HG03442 (cell line): Measurements from ENCODE around the gene FAM72B.
"Not testable (repeated sequence)": the region's sequence is repeated elsewhere in the genome, so short reads cannot be mapped to it uniquely, and the experiment has no call there.

Experiments
- ATAC-seq: cut with Tn5 transposase; IDR thresholded peaks from one replicate; pipeline ENCODE4 v1.9.1; 2021; ENCODE audit warnings: mild to moderate bottlenecking, moderate library complexity; ENCODE audit not compliant: unreplicated experiment

The FAM72B gene

DNA sequence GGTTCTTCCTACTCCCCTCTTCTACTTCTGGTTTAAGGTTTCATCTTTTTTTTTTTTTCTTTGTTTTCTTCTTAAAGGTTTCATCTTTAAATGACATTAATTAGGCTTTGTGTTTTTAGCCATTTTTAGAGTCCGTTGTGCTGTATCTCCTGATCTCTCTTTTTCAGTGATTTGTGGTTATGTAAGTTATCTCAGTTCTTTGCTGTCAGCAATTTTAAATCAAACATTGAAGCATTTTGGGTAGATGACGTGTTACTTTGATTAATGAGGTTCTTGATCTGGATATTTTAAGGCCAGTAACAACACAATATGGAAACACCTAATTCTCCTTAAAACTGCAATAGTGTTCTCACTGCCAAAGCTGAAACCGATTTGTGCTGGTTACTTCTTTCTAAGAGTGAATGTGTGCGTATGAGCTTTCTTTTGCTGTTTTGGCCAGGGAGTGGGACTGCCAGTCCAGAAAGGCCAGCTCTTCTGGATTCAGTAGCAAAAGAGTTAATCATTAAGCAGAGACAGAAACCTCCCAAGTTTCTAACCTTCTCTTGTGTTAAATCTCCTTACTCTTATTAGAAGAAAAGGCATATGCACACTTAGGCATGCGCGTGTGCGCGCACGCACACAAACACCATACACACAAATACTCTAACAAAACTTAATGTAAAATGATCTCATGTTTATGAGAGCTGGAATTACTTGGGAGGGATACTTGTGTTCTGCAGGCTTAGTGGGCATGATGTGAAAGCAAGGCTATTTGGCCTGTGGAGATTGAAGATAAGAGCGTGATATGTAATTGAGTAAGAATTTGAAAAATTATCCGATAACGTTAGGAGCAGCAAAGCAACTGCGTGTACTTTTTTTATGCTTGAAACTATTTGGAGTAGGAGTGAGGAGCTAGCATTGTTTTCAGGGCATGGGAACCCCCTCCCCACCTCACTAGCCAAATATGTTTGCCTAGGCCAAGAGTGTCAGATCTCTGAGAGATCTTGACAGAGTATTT is 17.1 kb upstream of the FAM72B start:
- ATAC-seq: not testable (repeated sequence)

DNA sequence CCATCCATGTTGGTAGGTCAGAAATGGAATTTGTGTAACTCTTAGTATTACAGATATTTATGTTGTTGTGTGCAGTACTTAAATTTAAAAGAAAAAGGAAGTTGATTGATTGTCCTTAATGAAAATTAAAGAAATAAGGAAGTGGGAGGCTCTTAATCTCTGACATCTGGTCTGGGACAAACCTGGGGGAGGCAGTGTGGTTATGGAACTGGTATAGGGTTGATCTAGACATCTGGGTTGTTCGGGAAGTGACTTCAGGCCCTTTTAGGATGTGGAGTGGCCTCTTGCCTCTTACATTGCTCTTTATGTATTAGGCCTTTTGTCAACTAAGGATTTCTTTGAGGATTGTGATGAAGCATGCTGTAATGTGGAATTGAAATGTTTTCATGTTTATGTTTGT is 16.1 kb upstream of the FAM72B start:
- not testable (repeated sequence) for ATAC-seq

DNA sequence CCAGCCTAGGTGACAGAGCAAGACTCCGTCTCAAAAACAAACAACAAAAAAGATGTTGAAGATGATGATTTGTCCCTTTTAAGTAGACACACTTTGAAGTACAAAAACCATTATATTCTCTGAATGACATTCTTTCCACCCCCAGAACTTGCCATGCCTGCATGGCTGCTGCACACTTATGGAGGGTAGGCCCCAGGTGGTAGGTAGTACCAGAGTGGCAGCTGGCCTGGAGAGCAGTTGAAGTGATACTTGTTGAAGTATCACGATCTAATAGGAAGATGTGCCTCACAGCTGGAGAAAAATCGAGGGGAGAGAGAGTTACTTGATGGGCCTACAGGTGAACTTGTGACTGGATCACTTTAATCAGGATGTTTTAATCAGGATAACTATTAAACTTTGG is 15.6 kb upstream of the FAM72B start:
- ATAC-seq: not testable (repeated sequence)

DNA sequence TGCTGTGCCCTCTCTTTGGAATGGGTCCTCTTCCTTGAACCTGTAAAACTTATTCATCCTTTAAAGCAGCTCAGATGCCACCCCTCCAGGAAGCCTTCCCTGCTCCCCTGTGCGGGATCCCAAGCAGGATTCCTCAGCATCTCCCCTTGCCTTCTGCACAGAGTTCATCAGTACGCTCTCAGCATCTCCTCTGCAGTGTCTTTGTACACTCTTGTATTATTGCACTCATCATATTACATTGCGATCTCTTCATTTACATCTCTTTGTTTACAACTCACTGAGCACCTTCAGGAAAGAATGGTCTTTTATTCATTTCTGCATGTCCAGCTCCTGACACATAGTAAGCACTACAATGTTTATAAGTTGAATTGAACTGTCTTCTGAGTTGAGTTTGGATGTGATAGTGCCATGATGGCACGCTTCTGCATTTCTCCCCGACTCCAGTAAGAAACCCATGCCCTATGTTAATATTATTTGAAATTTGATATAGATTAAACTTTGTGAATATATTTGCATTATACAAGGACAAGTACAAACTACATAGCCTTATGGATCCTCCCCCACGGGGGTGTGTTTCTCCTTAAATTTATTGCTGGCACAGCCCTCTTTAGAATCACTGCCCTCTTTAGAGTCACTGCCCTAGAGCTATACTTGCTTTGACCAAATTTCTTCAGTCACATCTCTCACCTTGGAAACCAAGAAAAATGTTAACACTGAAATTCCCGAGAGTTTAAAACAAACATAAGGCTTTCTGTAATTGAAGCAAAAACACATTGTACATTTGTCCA is 13.1 kb upstream of the FAM72B start:
- ATAC-seq: not testable (repeated sequence)

DNA sequence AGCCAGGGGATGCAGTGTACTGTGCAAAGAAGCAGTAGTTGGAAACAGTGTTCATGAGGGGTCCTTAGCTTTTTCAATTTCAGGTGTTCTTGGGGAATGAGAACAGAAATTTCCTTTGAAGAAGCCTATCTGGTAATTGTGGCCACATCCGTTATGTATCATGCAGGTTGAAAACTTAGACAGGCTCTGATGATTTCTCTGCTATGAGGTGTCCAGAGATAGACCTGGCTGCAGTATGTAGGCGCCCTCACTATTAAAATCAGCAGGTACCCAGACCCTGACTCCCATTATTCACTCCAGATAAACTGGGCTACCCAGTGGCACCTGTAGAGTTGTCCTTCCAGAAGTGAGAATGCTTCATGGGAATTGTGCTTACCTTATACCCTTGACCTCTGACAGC is 8.4 kb upstream of the FAM72B start:
- ATAC-seq: not testable (repeated sequence)

DNA sequence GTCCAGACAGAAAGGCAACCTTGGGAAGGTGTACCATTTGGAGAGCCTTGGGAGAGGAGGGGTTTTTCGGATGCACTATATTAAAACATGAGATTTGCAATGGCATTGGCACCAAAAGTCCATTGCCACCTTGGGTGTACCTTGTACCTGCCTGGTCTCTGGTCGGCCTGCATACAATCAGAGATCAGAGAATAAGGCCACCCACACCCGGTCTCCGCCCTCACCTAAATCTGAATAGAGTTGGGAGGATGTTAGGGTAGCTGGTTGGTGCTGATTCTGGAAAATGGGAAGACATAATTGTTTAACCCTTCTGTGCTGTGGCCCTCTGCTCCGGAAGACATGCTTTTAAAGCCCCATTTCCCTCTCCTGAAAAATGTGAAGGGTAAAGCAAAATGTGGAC is 3.8 kb upstream of the FAM72B start:
- ATAC-seq: not testable (repeated sequence)

DNA sequence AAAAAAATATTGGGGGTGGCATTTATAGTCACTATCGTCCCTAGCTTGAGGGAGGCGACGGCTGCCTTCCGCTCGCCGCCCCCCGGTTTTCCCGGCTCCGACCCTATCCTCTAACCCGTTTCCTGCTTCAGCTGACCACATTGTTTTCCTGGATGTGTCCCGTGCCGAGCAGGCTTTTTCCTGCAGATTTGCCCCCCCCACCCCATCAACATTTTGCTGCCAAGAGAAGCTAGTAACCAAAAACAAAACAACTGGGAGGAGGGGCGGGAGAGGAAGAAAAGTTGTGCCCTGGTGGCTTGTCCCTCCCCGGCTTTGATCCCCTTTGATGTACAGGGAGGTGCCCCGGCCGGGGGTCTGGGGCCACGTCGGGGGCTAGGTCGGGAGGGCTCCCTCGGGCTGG is 2.1 kb upstream of the FAM72B start:
- not testable (repeated sequence) for ATAC-seq

DNA sequence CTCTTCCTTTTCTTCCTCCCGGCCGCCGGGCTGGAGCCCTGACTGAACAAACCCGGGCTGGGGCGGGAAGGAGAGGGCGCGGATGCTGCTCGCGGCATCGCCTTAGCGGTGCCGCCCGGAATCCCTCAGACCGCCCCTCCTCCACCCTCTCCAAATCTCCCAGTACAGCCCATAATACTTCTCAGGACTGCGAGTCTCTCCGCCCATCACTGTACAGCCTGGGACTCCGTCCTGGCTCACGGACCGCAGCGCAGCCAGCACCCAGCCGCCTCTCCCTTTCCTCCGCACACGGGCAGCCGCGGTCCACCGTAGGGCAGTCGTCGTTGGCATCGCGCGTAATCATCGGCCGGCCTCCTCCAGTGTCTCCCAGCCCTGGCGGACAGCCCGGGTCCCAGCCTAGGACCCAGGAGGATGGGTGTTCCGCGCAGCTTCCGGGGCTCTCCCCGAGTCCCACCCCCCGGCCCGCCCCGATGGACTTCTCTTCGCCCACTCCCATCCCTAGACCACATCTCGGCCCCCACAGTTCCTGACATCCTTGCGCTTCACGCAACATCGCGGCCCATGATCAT is 1.1 kb upstream of the FAM72B start:
- ATAC-seq: not testable (repeated sequence)

DNA sequence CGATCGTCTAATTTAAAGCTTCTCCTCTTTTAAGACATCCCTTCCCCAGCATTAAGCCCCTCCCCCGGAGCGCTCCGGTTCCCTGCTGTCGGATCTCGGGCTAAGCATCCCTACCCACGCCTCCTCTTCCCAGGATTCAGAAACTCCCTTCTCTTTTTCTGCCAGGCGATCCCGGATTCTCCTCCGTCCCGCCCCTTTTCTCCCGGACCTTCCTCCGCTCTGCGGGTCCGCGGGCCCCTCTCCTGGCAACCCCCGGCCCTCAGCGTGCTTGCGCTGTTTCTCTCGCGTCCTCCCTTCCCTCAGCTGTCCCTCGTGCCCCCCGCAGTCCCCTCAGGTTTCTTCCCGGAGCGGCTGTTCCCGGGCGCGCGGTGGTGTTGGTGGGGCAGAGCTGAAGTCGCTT is 273 bp downstream of the FAM72B start:
- ATAC-seq: not testable (repeated sequence)

DNA sequence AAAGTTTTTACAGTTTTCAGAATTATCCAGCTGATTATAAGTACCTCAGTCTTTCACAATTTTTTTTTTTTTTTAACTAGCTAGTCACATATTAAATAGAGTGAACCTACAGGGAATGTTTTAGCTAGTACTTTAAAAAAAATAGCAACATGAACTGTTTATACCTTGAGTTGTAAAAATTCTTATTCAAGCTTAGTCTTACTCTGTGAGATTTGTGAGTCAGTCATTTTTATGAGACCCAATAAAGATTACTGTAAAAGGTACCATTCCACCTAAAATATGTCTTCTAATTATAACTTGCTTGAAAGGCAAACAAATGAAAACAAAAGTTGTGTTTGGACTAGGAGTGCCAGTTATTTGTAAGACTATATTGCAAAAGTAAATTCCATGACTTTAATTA is 5.9 kb downstream of the FAM72B start:
- not testable (repeated sequence) for ATAC-seq

DNA sequence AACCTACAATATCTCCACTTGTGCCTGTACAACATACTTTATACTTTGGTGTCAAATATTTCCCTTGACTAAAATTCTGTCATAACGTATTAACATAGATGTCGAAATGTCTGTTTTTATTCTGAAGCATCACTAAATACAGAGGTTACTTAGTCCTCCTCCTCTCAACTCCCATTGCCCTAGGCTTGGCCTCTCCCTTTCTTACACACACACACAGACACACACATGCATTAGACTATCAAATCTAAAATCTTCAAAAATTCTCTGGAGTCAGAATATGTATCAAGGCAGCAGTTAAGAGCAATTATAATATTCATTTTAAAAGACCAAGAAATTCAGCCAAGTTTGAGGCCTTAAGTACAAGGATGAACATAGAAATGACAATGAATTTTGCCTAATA is 7.5 kb downstream of the FAM72B start:
- not testable (repeated sequence) for ATAC-seq

DNA sequence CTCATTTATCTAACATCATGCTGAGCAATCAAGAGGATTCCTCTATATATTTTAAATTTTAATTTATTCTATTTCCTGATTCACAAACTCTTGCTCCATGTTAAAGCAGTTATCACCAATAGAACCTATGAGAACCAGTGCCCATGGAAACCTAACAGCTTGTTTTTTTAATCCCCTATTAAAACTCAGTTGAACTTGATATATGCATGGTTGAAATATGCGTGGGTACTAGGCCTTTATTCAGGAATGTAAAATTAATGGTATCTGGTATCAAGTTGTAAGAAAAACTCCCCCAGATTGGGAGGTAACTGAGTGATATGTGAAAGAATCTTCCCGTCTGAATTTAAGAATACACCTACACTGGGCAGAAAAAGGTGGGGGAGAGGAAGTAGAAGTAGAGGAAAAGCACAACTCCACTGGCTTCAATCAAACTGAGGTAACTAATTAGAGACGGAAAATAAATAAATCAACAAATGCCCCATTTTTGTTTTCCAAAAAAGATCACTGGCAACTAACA is 15.9 kb downstream of the FAM72B start:
- ATAC-seq: not testable (repeated sequence)

DNA sequence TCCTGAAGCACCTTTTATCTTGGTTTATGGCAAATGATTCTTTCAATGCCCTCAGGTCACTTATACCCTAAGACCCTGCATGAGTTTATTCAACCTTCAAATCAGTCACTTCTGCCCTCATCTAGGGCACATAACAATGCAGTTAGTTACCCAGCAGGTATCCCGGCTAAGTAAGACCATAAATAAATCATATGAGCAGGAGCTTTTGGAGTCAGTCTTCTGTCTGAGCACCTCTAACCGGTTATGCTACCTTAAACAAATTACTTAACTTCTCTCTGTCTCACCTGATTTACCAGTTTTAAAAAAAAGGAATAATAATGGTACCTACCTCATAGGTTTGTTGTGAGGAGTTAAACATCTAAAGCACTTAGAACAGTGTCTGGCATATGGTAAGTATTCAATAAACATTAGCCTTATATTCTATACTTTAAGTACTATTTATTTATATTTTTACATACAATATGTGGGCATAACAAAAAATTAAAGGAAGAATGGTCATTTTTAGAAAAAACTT is 16.9 kb downstream of the FAM72B start:
- not testable (repeated sequence) for ATAC-seq

DNA sequence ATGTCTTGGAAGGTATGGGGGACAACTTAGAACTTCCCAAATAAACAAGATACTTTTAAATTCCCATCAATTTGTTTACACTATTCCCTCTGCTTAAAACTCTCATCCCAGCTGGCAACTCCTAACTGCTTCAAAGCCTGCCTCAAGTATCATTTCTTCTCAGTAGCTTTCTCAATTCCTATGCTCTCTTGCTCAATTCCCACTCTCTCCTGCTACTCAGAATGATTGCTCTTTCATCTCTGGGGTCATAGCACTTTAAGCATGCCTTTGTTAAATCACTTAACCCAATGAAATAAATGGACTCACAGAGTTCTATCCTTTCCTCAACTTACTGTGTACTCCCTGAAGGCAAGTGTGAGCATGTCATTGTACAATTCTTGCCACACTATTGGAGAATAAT is 18.8 kb downstream of the FAM72B start:
- not testable (repeated sequence) for ATAC-seq

DNA sequence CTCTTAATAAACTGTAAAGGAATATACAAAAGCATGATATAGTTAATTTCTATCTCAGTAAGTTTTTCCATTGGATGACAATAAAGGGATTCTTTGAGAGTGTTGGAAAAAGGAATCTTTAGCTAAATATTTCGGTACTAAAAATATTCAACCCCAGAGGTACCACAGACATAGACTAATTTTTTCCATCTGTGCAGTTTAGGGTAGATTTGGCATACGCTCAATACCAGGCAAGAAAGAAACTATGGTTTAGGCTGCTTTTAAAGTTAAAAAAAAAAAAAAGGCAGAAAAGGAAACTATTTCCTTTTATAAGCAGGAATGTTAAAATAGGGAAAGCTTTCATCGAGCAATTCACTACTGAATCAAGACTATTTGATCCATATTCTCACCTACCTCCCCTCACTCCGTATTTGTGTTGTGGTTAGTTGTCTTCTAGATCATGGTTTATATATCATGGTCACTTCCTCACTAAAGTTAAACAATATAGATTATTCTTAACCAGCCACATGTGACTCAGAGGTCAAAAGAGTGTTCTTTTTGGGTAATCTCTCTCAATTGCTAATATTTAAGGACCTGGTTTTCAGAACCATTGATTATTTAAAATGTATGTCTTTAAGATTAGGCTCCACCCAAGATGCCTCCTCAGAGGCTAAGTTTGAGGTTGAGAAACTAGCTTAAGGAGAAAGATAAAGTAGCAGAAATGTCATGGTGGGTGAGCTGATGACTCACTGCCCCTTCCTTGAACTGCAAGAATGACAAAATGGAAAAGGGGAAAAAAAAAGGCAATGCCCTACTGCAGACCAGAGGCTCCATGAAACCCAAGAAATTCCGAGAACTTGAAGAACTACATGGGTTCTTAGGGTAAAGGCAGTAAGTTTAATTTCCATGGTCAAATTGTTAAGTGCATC is 20.0 kb downstream of the FAM72B start:
- peak; percentile 53 for ATAC-seq

DNA sequence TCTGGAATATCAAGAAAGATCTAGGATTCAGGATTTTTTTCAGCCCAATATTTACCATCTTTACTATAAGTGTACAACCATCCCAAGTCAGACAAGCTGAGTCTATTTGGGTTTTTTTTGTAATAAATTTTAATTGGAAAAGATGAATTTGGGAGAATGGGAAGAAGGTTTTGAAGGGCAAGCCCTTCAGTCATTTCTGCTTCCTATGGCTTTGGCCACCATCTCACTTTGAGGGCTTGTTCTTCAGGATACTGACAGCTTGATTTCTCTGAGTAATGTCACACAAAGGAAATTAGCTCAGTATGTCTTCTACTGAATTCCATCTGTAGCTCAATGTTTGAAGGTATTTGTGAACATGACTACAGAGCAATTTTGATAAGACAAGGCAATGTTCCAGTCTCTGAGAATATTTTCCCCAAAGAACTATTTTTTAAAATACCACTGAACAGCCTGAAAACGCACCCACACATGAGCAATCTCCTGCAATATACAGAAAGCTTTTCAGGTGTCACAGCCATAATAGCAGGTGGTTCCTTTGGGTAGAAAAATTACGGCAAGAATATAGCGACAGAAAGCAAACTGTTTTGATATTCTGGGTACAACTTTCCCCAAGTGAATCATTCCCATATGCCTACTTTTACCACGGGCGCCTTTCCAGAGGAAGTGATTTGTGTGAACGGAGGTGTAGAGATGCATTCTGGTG is 22.8 kb downstream of the FAM72B start:
- not testable (repeated sequence) for ATAC-seq

DNA sequence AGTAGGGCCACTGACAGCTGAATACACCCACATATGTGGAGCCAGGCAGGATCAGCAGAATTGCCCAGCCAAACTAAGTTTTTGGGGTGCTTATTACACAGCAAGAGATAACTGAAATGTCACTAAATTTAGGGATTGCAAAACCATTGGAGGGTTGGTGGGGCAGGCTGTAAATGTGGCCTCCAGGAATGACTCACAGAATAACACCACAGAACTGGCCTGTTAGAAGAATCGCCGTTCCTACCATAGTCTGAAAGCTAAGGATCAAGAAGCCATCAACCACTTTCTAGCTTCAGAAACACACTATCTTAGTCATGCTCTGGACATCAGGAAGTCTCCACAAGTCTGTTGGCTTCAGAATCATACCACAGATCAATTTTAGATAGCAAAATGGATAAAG is 24.0 kb downstream of the FAM72B start:
- not testable (repeated sequence) for ATAC-seq

DNA sequence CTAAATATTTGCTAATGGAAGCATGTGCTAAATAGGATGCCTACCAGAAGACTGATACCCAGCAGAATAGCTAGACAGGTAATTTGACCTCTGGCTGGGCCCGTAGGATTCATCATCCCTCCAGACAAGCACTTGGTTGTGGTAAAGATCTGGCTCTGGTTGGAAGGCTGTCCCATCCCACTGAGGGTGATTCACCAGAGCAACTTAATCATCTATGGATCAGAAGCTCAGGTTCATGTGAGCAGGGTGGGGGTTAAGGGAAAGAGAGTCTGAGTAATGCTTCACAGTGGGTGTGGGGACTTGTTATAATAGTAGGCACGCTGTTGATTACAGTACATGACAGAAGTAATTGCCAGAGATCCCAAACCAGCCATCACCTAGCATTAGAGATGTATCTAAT is 26.5 kb downstream of the FAM72B start:
- ATAC-seq: not testable (repeated sequence)

DNA sequence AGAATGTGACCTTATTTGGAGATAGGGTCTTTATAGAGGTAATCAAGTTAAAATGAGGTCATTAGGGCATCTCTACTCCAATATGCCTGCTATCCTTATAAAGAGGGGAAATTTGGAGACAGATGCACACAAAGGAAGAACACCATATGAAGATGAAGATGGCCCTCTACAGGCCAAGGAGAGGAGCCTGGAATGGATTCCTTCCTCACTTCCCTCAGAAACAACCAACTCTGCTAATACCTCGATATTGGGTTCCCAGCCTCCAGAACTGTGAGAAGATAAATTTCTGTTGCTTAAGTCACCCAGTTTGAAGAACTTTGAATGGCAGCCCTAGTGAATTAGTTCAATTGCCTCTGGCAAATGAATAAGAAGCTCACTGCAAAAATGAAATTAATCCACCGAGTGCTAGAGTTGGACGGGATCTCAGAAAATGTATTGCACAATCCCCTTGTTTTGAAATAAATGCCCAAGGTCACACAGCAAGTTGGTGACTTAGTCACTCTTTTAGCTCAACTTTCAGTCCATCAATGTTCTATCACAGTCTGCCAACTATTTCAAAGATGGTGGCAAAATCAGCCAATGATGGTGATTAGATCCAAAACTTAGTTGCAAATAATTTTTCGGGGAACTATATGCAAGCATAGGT is 27.1 kb downstream of the FAM72B start:
- not testable (repeated sequence) for ATAC-seq
